ENCODE results near the gene TMTC1. TPM values are rescaled to one million over a fixed set of nuclear protein-coding genes. Genes with fewer than 3 reads are reported as not detected.

The TMTC1 gene
- polyA plus RNA-seq, 1 donor (not counting 4 experiments of a cell fraction or from before 2014, with no cell fraction given) = 3.7 TPM

GRCh38 chr12:29695800-29696199 lies 87.9 kb downstream of the TMTC1 start:
- H2AFZ ChIP-seq (ENCODE audit: control insufficient read depth, low read length) = no peak overlapping the region
- DNase-seq (ENCODE audit: low read depth, low spot score) (no peak), FAIRE-seq (no peak)
- H3K9ac ChIP-seq (ENCODE audit: control insufficient read depth, extremely low read depth, insufficient read depth, low read length) = no peak overlapping the region
- dilution Hi-C loops (cut with MboI; ENCODE audit: extremely low pct_ligation_motif_present, low sequenced_read_pairs) = no loop called here
- TF ChIP-seq, protein P1, sequence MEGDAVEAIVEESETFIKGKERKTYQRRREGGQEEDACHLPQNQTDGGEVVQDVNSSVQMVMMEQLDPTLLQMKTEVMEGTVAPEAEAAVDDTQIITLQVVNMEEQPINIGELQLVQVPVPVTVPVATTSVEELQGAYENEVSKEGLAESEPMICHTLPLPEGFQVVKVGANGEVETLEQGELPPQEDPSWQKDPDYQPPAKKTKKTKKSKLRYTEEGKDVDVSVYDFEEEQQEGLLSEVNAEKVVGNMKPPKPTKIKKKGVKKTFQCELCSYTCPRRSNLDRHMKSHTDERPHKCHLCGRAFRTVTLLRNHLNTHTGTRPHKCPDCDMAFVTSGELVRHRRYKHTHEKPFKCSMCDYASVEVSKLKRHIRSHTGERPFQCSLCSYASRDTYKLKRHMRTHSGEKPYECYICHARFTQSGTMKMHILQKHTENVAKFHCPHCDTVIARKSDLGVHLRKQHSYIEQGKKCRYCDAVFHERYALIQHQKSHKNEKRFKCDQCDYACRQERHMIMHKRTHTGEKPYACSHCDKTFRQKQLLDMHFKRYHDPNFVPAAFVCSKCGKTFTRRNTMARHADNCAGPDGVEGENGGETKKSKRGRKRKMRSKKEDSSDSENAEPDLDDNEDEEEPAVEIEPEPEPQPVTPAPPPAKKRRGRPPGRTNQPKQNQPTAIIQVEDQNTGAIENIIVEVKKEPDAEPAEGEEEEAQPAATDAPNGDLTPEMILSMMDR (optimal IDR thresholded peaks at IDR 0.05 in 1 of 3, IDR thresholded peaks at IDR 0.05 in 1 of 3, conservative IDR thresholded peaks at IDR 0.05 in 1 of 3; ENCODE audit: extremely low read depth in 1 of 3, insufficient read depth in 2 of 3, low read length in 3 of 3) = no peak
- no peak for TF ChIP-seq EZH2 (IDR thresholded peaks at IDR 0.05; ENCODE audit: low read length)
- H3K9me3 ChIP-seq (ENCODE audit: control insufficient read depth, low read depth, low read length) = no peaks in the 10 kb centered on the region
- no peak overlapping the region for H3K4me2 ChIP-seq (ENCODE audit: control insufficient read depth, extremely low read depth, insufficient read depth, low read depth, low read length)
- no peaks in the 10 kb centered on the region for H4K20me1 ChIP-seq (ENCODE audit: control insufficient read depth, extremely low read depth, insufficient read depth, low read length)
- H3K9me1 ChIP-seq (ENCODE audit: control insufficient read depth, extremely low read depth, insufficient read depth, low read length) = no peaks in the 10 kb centered on the region
- H3K79me2 ChIP-seq (ENCODE audit: control insufficient read depth, insufficient read depth, low read length) = no peaks in the 10 kb centered on the region
- no peaks in the 10 kb centered on the region for H3K36me3 ChIP-seq (ENCODE audit: control insufficient read depth in 2 of 2, extremely low read depth in 1 of 2, insufficient read depth in 2 of 2, low read length in 2 of 2)
- peaks cover 5% of the 10 kb centered on the region for H3K4me1 ChIP-seq (ENCODE audit: control insufficient read depth, extremely low read depth, insufficient read depth, low read length)
- H3K27ac ChIP-seq (ENCODE audit: control insufficient read depth, insufficient read depth, low read length) = no peak overlapping the region
- H3K27me3 ChIP-seq (ENCODE audit: control insufficient read depth, extremely low read depth, insufficient read depth, low read length) = no peaks in the 10 kb centered on the region
- no peak overlapping the region for H3K4me3 ChIP-seq (ENCODE audit: control insufficient read depth in 2 of 3, extremely low read depth in 1 of 3, insufficient read depth in 2 of 3, low read depth in 1 of 3, low read length in 3 of 3)

GRCh38 chr12:29695026-29695425 lies 88.7 kb downstream of the TMTC1 start:
- H3K36me3 ChIP-seq (ENCODE audit: control insufficient read depth in 2 of 2, extremely low read depth in 1 of 2, insufficient read depth in 2 of 2, low read length in 2 of 2) = no peaks in the 10 kb centered on the region
- no peak for FAIRE-seq
- H3K4me2 ChIP-seq (ENCODE audit: control insufficient read depth, extremely low read depth, insufficient read depth, low read depth, low read length) = no peak overlapping the region
- no peaks in the 10 kb centered on the region for H3K79me2 ChIP-seq (ENCODE audit: control insufficient read depth, insufficient read depth, low read length)
- dilution Hi-C loops (cut with MboI; ENCODE audit: extremely low pct_ligation_motif_present, low sequenced_read_pairs) = no loop called here
- no peak overlapping the region for H2AFZ ChIP-seq (ENCODE audit: control insufficient read depth, low read length)
- DNase-seq (ENCODE audit: low read depth, low spot score) = no peak
- H4K20me1 ChIP-seq (ENCODE audit: control insufficient read depth, extremely low read depth, insufficient read depth, low read length) = no peaks in the 10 kb centered on the region
- H3K27me3 ChIP-seq (ENCODE audit: control insufficient read depth, extremely low read depth, insufficient read depth, low read length) = no peaks in the 10 kb centered on the region
- no peak overlapping the region for H3K4me3 ChIP-seq (ENCODE audit: control insufficient read depth in 2 of 3, extremely low read depth in 1 of 3, insufficient read depth in 2 of 3, low read depth in 1 of 3, low read length in 3 of 3)
- H3K27ac ChIP-seq (ENCODE audit: control insufficient read depth, insufficient read depth, low read length) = no peak overlapping the region
- H3K9me3 ChIP-seq (ENCODE audit: control insufficient read depth, low read depth, low read length) = no peaks in the 10 kb centered on the region
- H3K4me1 ChIP-seq (ENCODE audit: control insufficient read depth, extremely low read depth, insufficient read depth, low read length) = peaks cover 6% of the 10 kb centered on the region
- no peak overlapping the region for H3K9ac ChIP-seq (ENCODE audit: control insufficient read depth, extremely low read depth, insufficient read depth, low read length)
- H3K9me1 ChIP-seq (ENCODE audit: control insufficient read depth, extremely low read depth, insufficient read depth, low read length) = no peaks in the 10 kb centered on the region
- TF ChIP-seq, protein P1 (optimal IDR thresholded peaks at IDR 0.05 in 1 of 3, IDR thresholded peaks at IDR 0.05 in 1 of 3, conservative IDR thresholded peaks at IDR 0.05 in 1 of 3; ENCODE audit: extremely low read depth in 1 of 3, insufficient read depth in 2 of 3, low read length in 3 of 3) = no peak
- TF ChIP-seq EZH2 (IDR thresholded peaks at IDR 0.05; ENCODE audit: low read length) = no peak
